Measurements from ENCODE around the gene SLC25A29.

SLC25A29 gene

DNA sequence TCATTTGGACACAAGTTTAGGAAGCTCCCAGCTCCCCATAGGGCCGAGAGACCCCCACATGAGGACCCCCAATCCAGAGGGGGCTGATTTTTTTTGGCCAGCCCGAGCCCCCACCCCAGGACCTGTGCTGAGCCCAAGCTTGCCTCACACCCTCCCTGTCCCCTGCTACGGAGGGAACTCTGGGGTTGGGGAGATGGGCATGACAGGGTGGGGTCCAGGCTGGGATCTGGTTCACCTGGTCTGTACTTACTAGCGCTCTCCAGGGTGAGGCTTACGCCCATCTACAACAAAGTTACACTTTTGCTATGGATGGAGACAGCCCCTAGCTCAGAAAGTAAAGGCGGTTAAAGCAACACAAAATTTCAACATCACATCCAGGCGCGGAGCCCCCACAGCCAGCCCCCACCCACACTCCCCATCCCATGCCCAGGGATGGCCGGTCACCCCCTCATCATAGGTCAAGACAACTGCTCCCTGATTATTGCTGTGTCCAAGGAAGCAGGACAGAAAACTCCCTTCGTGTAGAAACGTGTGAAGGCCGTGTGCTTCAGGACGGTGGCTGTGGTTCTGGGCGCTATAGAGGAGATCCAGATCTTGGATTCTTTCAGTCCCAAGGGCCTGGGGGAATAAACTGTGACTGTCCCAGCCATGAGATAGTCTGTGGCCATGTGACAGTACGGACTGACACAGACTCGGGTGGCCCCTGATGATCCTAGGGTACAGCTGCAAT lies 10.7 kb downstream of the SLC25A29 start:
- Histone ChIP-seq H3K23ac (ENCODE audit: low read length) (no peak overlapping the region), H3K79me2 (ENCODE audit: control insufficient read depth, insufficient read depth, low read length) (no peaks in the 10 kb centered on the region), H2BK120ac (ENCODE audit: low read depth, low read length) (no peak overlapping the region), H3K4me2 (ENCODE audit: low read length) (no peak overlapping the region), H3K36me3 (ENCODE audit: control insufficient read depth, insufficient read depth, low read length) (peaks cover 5% of the 10 kb centered on the region), H2BK5ac (ENCODE audit: low read length) (no peak overlapping the region), H2AK5ac (ENCODE audit: low read length) (no peak overlapping the region), H3K27ac (ENCODE audit: low read depth, low read length) (no peak overlapping the region), H3K56ac (ENCODE audit: low read length) (no peak overlapping the region), H3K4ac (ENCODE audit: low read depth, low read length) (no peak overlapping the region), H4K8ac (ENCODE audit: low read depth, low read length) (no peak overlapping the region), H3K4me1 (ENCODE audit: control insufficient read depth, low read depth, low read length) (no peaks in the 10 kb centered on the region), H3K27me3 (ENCODE audit: insufficient read depth, low read length, poor library complexity) (no peaks in the 10 kb centered on the region), H4K5ac (ENCODE audit: low read length) (no peak overlapping the region), H2BK15ac (replicated peaks; ENCODE audit: low read depth) (no peak overlapping the region), H3K9ac (ENCODE audit: low read length) (no peak overlapping the region), H3K4me3 (ENCODE audit: low read length) (no peak overlapping the region), H3K79me1 (ENCODE audit: low read length) (peaks cover 10% of the 10 kb centered on the region), H3K18ac (ENCODE audit: low read length) (no peak overlapping the region)
- no CpG with 5 or more reads among the region's 16 CpGs for WGBS (ENCODE audit: extremely low coverage, insufficient coverage, low lambda C conversion rate)
- no peak for DNase-seq

- H3K4me3 ChIP-seq (ENCODE audit: low read length) = no peak overlapping the region
- no peak overlapping the region for H2BK120ac ChIP-seq (ENCODE audit: low read depth, low read length)
- no peak overlapping the region for H4K8ac ChIP-seq (ENCODE audit: low read depth, low read length)
- peaks cover 10% of the 10 kb centered on the region for H3K79me1 ChIP-seq (ENCODE audit: low read length)
- no peak overlapping the region for H3K9ac ChIP-seq (ENCODE audit: low read length)
- H3K4ac ChIP-seq (ENCODE audit: low read depth, low read length) = no peak overlapping the region
- no peak overlapping the region for H3K56ac ChIP-seq (ENCODE audit: low read length)
- H3K18ac ChIP-seq (ENCODE audit: low read length) = no peak overlapping the region
- H2BK5ac ChIP-seq (ENCODE audit: low read length) = no peak overlapping the region
- no peak overlapping the region for H3K4me2 ChIP-seq (ENCODE audit: low read length)
- H3K36me3 ChIP-seq (ENCODE audit: control insufficient read depth, insufficient read depth, low read length) = peaks cover 5% of the 10 kb centered on the region
- H2BK15ac ChIP-seq (replicated peaks; ENCODE audit: low read depth) = no peak overlapping the region
- no peaks in the 10 kb centered on the region for H3K4me1 ChIP-seq (ENCODE audit: control insufficient read depth, low read depth, low read length)
- DNase-seq = no peak
- WGBS (ENCODE audit: extremely low coverage, insufficient coverage, low lambda C conversion rate) = no CpG with 5 or more reads among the region's 2 CpGs
- H3K27me3 ChIP-seq (ENCODE audit: insufficient read depth, low read length, poor library complexity) = no peaks in the 10 kb centered on the region
- H4K5ac ChIP-seq (ENCODE audit: low read length) = no peak overlapping the region
- no peak overlapping the region for H2AK5ac ChIP-seq (ENCODE audit: low read length)
- no peaks in the 10 kb centered on the region for H3K79me2 ChIP-seq (ENCODE audit: control insufficient read depth, insufficient read depth, low read length)
- no peak overlapping the region for H3K23ac ChIP-seq (ENCODE audit: low read length)
- H3K27ac ChIP-seq (ENCODE audit: low read depth, low read length) = no peak overlapping the region
Observed at GRCh38 chr14:100294963-100295330, 11.3 kb downstream of the SLC25A29 start.

DNA sequence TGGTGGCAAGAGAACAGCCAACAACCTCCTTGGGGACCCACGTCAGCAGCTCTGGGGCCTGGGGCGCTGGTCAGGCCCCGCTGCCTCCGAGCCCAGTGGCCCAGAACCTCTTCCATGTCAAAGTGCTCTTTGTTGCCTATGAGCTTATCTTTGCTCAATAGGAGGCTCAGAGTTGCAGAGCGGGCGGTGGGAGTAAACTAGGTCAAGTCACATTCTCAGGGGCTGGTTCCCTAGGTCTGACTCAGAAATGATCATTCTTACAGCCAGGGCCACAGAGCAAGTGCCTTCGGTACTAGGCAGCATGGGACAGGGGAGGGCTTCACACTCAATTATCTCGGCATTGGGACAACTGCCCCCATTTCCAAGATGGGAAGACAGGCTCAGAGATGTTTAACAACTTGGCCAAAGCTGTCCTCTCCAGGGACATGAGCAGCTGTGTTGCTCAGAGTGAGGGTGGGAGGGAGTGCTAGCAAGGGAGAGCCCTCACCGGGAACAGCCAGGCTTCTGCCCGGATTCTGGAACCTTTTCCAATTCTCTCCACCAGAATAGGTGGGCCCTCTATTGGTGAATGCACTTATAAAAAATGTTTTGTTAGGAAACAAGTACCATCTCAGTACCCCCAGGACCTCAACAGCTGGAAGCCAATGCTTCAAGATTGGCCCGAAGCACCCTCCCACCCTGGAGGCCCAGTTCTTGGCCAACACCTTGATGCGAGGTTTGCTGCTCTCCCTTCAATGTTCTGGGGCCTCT lies 11.9 kb downstream of the SLC25A29 start:
- WGBS (ENCODE audit: extremely low coverage, insufficient coverage, low lambda C conversion rate) = no CpG with 5 or more reads among the region's 12 CpGs

GRCh38 chr14:100293497-100294212 lies 12.6 kb downstream of the SLC25A29 start:
- H3K4me3 ChIP-seq (ENCODE audit: low read length) = no peak overlapping the region
- DNase-seq = no peak
- no CpG with 5 or more reads among the region's 14 CpGs for WGBS (ENCODE audit: extremely low coverage, insufficient coverage, low lambda C conversion rate)
- H3K56ac ChIP-seq (ENCODE audit: low read length) = no peak overlapping the region
- H3K23ac ChIP-seq (ENCODE audit: low read length) = no peak overlapping the region
- no peak overlapping the region for H4K5ac ChIP-seq (ENCODE audit: low read length)
- no peak overlapping the region for H3K9ac ChIP-seq (ENCODE audit: low read length)
- peaks cover 4% of the 10 kb centered on the region for H3K79me1 ChIP-seq (ENCODE audit: low read length)
- H3K27me3 ChIP-seq (ENCODE audit: insufficient read depth, low read length, poor library complexity) = no peaks in the 10 kb centered on the region
- H2BK5ac ChIP-seq (ENCODE audit: low read length) = no peak overlapping the region
- H3K4me1 ChIP-seq (ENCODE audit: control insufficient read depth, low read depth, low read length) = no peaks in the 10 kb centered on the region
- no peak overlapping the region for H2BK120ac ChIP-seq (ENCODE audit: low read depth, low read length)
- H3K18ac ChIP-seq (ENCODE audit: low read length) = no peak overlapping the region
- H3K36me3 ChIP-seq (ENCODE audit: control insufficient read depth, insufficient read depth, low read length) = peaks cover 5% of the 10 kb centered on the region
- H3K4me2 ChIP-seq (ENCODE audit: low read length) = no peak overlapping the region
- no peaks in the 10 kb centered on the region for H3K79me2 ChIP-seq (ENCODE audit: control insufficient read depth, insufficient read depth, low read length)
- no peak overlapping the region for H3K27ac ChIP-seq (ENCODE audit: low read depth, low read length)
- H2AK5ac ChIP-seq (ENCODE audit: low read length) = no peak overlapping the region
- H4K8ac ChIP-seq (ENCODE audit: low read depth, low read length) = no peak overlapping the region
- H2BK15ac ChIP-seq (replicated peaks; ENCODE audit: low read depth) = no peak overlapping the region
- H3K4ac ChIP-seq (ENCODE audit: low read depth, low read length) = no peak overlapping the region

More for the DNA sequence above, 11.9 kb downstream of the SLC25A29 start:
- Histone ChIP-seq H2BK5ac (ENCODE audit: low read length) (no peak overlapping the region), H3K27ac (ENCODE audit: low read depth, low read length) (no peak overlapping the region), H4K8ac (ENCODE audit: low read depth, low read length) (no peak overlapping the region), H2AK5ac (ENCODE audit: low read length) (no peak overlapping the region), H3K23ac (ENCODE audit: low read length) (no peak overlapping the region), H3K18ac (ENCODE audit: low read length) (no peak overlapping the region), H3K4me2 (ENCODE audit: low read length) (no peak overlapping the region), H3K79me2 (ENCODE audit: control insufficient read depth, insufficient read depth, low read length) (no peaks in the 10 kb centered on the region), H2BK15ac (replicated peaks; ENCODE audit: low read depth) (no peak overlapping the region), H4K5ac (ENCODE audit: low read length) (no peak overlapping the region), H3K9ac (ENCODE audit: low read length) (no peak overlapping the region), H2BK120ac (ENCODE audit: low read depth, low read length) (no peak overlapping the region), H3K36me3 (ENCODE audit: control insufficient read depth, insufficient read depth, low read length) (peaks cover 5% of the 10 kb centered on the region), H3K4me1 (ENCODE audit: control insufficient read depth, low read depth, low read length) (no peaks in the 10 kb centered on the region), H3K4me3 (ENCODE audit: low read length) (no peak overlapping the region), H3K79me1 (ENCODE audit: low read length) (peaks cover 7% of the 10 kb centered on the region), H3K27me3 (ENCODE audit: insufficient read depth, low read length, poor library complexity) (no peaks in the 10 kb centered on the region), H3K56ac (ENCODE audit: low read length) (no peak overlapping the region), H3K4ac (ENCODE audit: low read depth, low read length) (no peak overlapping the region)
- no peak for DNase-seq

DNA sequence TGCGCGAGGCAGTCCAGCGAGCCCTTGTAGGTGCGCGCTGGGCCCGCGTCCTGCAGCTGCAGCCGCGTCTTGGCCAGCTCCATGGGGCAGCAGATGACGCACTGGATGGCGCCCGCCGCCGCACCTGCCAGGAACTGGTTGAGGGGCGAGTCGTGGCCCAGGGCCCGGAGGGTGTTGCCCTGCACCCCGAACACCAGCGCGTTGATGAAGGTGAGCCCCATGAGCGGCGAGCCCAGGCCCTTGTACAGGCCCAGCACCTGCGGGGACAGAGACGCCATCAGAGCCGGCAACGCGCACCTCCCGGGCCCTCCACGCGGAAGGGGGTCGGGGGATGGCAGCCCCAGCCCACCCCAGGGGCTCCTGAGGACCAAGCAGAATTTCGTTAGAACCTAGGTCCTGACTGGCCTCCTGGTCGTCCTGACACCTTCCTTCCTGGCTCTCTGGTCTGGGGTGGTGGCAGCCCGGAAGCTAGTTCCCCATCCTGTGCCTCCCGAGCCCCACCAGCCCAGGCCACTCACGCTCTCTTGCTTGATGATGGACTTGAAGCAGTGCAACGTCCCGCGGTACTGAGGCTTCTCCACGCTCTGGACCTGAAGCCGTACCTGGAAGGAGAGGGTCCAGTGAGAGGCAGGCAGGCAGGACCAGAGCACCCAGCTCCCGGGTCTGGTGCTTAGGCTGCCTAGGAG lies 13.3 kb downstream of the SLC25A29 start:
- no CpG with 5 or more reads among the region's 42 CpGs for WGBS (ENCODE audit: extremely low coverage, insufficient coverage, low lambda C conversion rate)
- H4K8ac ChIP-seq (ENCODE audit: low read depth, low read length) = no peak overlapping the region
- no peak overlapping the region for H3K18ac ChIP-seq (ENCODE audit: low read length)
- no peak overlapping the region for H3K4me2 ChIP-seq (ENCODE audit: low read length)
- H3K27me3 ChIP-seq (ENCODE audit: insufficient read depth, low read length, poor library complexity) = no peaks in the 10 kb centered on the region
- no peak for DNase-seq
- no peak overlapping the region for H3K9ac ChIP-seq (ENCODE audit: low read length)
- no peaks in the 10 kb centered on the region for H3K79me2 ChIP-seq (ENCODE audit: control insufficient read depth, insufficient read depth, low read length)
- H3K23ac ChIP-seq (ENCODE audit: low read length) = no peak overlapping the region
- no peak overlapping the region for H3K56ac ChIP-seq (ENCODE audit: low read length)
- H2BK5ac ChIP-seq (ENCODE audit: low read length) = no peak overlapping the region
- H3K4me1 ChIP-seq (ENCODE audit: control insufficient read depth, low read depth, low read length) = no peaks in the 10 kb centered on the region
- H3K36me3 ChIP-seq (ENCODE audit: control insufficient read depth, insufficient read depth, low read length) = peaks cover 5% of the 10 kb centered on the region
- H4K5ac ChIP-seq (ENCODE audit: low read length) = no peak overlapping the region
- H3K4me3 ChIP-seq (ENCODE audit: low read length) = no peak overlapping the region
- H3K4ac ChIP-seq (ENCODE audit: low read depth, low read length) = no peak overlapping the region
- no peak overlapping the region for H2BK15ac ChIP-seq (replicated peaks; ENCODE audit: low read depth)
- no peak overlapping the region for H3K27ac ChIP-seq (ENCODE audit: low read depth, low read length)
- H3K79me1 ChIP-seq (ENCODE audit: low read length) = peaks cover 3% of the 10 kb centered on the region
- H2BK120ac ChIP-seq (ENCODE audit: low read depth, low read length) = no peak overlapping the region
- H2AK5ac ChIP-seq (ENCODE audit: low read length) = no peak overlapping the region
